H9 (cell line): ENCODE results near the gene PAX9. TPM values are rescaled to one million over a fixed set of nuclear protein-coding genes. Genes with fewer than 3 reads are reported as not detected.
A peak's percentile ranks its signal among the peaks of the same experiment; 100 is the strongest.

Experiments used
- DNase-seq: peaks from one replicate; pipeline ENCODE4 v3.0.0-alpha.2; 2017
- H2AFZ ChIP-seq: one replicate; pipeline ENCODE4 v1.6.1; 2013; ENCODE audit warnings: mild to moderate bottlenecking, low read length, control low read depth, moderate library complexity
- H2AK5ac ChIP-seq: 2 replicates; pipeline ENCODE4 v1.6.1; 2013; ENCODE audit warnings: low read length, control low read depth, mixed read lengths; ENCODE audit not compliant: insufficient read length
- H2BK120ac ChIP-seq: one replicate; pipeline ENCODE4 v1.6.1; 2013; ENCODE audit warnings: low read depth, mild to moderate bottlenecking, low read length, control low read depth, inconsistent platforms; ENCODE audit not compliant: poor library complexity, severe bottlenecking
- H2BK12ac ChIP-seq: 2 replicates; pipeline ENCODE4 v1.6.1; 2013; ENCODE audit warnings: low read length, control low read depth, mixed read lengths, low read depth; ENCODE audit not compliant: insufficient read length
- H2BK15ac ChIP-seq: 2 replicates; pipeline ENCODE4 v1.6.1; 2013; ENCODE audit warnings: low read depth, low read length, control low read depth
- H2BK20ac ChIP-seq: one replicate; pipeline ENCODE4 v1.6.1; 2013; ENCODE audit warnings: low read depth, mild to moderate bottlenecking, low read length, control low read depth, inconsistent platforms; ENCODE audit not compliant: poor library complexity, severe bottlenecking
- H2BK5ac ChIP-seq: 2 replicates; pipeline ENCODE4 v1.6.1; 2013; ENCODE audit warnings: low read length, control low read depth, mixed read lengths; ENCODE audit not compliant: insufficient read length
- H3K14ac ChIP-seq: 2 replicates; pipeline ENCODE4 v1.6.1; 2013; ENCODE audit warnings: low read length, control low read depth; ENCODE audit not compliant: insufficient read depth
- H3K18ac ChIP-seq: 2 replicates; pipeline ENCODE4 v1.6.1; 2013; ENCODE audit warnings: low read depth, mild to moderate bottlenecking, mixed read lengths, low read length, control low read depth; ENCODE audit not compliant: insufficient read length
- H3K23ac ChIP-seq: 2 replicates; pipeline ENCODE4 v1.6.1; 2013; ENCODE audit warnings: low read length, control low read depth, mixed read lengths, low read depth; ENCODE audit not compliant: insufficient read length
- H3K23me2 ChIP-seq: 2 replicates; pipeline ENCODE4 v1.6.1; 2013; ENCODE audit warnings: low read depth, mild to moderate bottlenecking, mixed read lengths, low read length, control low read depth; ENCODE audit not compliant: insufficient read length, poor library complexity, severe bottlenecking
- H3K27ac ChIP-seq: 2 replicates; pipeline ENCODE4 v1.5.1; 2013; ENCODE audit warnings: low read length, control low read depth, mixed read lengths, low read depth; ENCODE audit not compliant: insufficient read length
- H3K27me3 ChIP-seq: 2 replicates; pipeline ENCODE4 v1.6.1; 2013; ENCODE audit warnings: low read length, control low read depth, inconsistent platforms; ENCODE audit not compliant: insufficient read depth
- H3K4ac ChIP-seq: 2 replicates; pipeline ENCODE4 v1.6.1; 2013; ENCODE audit warnings: low read depth, mild to moderate bottlenecking, control low read depth, inconsistent platforms, low read length, moderate library complexity
- H3K4me1 ChIP-seq: 2 replicates; pipeline ENCODE4 v1.6.1; 2013; ENCODE audit warnings: low read length, control low read depth, inconsistent platforms; ENCODE audit not compliant: insufficient read depth
- H3K4me2 ChIP-seq: 2 replicates; pipeline ENCODE4 v1.6.1; 2013; ENCODE audit warnings: low read length, control low read depth, mixed read lengths; ENCODE audit not compliant: insufficient read length, insufficient read depth
- H3K56ac ChIP-seq: 2 replicates; pipeline ENCODE4 v1.6.1; 2013; ENCODE audit warnings: low read depth, mild to moderate bottlenecking, mixed read lengths, low read length, control low read depth; ENCODE audit not compliant: insufficient read length
- H3K79me1 ChIP-seq: 2 replicates; pipeline ENCODE4 v1.6.1; 2013; ENCODE audit warnings: low read depth, mild to moderate bottlenecking, moderate library complexity, low read length, control low read depth, inconsistent platforms; ENCODE audit not compliant: insufficient read depth, poor library complexity, severe bottlenecking
- H3K79me2 ChIP-seq: 2 replicates; pipeline ENCODE4 v1.6.1; 2013; ENCODE audit warnings: low read length, control low read depth, inconsistent platforms; ENCODE audit not compliant: insufficient read depth
- H3K9ac ChIP-seq: 2 replicates; pipeline ENCODE4 v1.6.1; 2013; ENCODE audit warnings: low read length, control low read depth, mixed read lengths; ENCODE audit not compliant: insufficient read length; ENCODE audit errors: extremely low read depth
- H3K9me3 ChIP-seq: one replicate; pipeline ENCODE4 v1.6.1; 2013; ENCODE audit warnings: low read depth, low read length, inconsistent platforms; ENCODE audit not compliant: control insufficient read depth
- H3T11ph ChIP-seq: one replicate; pipeline ENCODE4 v1.6.1; 2013; ENCODE audit warnings: mild to moderate bottlenecking, low read length, control low read depth, inconsistent platforms
- H4K20me1 ChIP-seq: one replicate; pipeline ENCODE4 v1.6.1; 2013; ENCODE audit not compliant: control insufficient read depth, insufficient read length, insufficient read depth
- H4K5ac ChIP-seq: 2 replicates; pipeline ENCODE4 v1.6.1; 2013; ENCODE audit warnings: low read depth, mild to moderate bottlenecking, mixed read lengths, low read length, control low read depth; ENCODE audit not compliant: insufficient read length
- H4K8ac ChIP-seq: replicated peaks from 2 replicates; pipeline ENCODE4 v1.6.1; 2013; ENCODE audit warnings: low read length, control low read depth, mixed read lengths, low read depth; ENCODE audit not compliant: insufficient read length
- H4K91ac ChIP-seq: 2 replicates; pipeline ENCODE4 v1.6.1; 2013; ENCODE audit warnings: low read depth, mild to moderate bottlenecking, moderate library complexity, mixed read lengths, low read length, control low read depth; ENCODE audit not compliant: insufficient read length
- H3K27ac Mint-ChIP-seq, 3 experiments: 2 replicates in 2 of 3; 3 replicates in 1 of 3; pipeline ENCODE4 v1.8.0; 2020 to 2021; ENCODE audit warnings: mixed read lengths in 3 of 3, mild to moderate bottlenecking in 1 of 3, moderate library complexity in 1 of 3
- H3K27me3 Mint-ChIP-seq: 2 replicates; pipeline ENCODE4 v1.8.0; 2021; ENCODE audit warnings: low read depth, mild to moderate bottlenecking, moderate library complexity, mixed read lengths
- H3K36me3 Mint-ChIP-seq, 3 experiments: 2 replicates in 2 of 3; 3 replicates in 1 of 3; pipeline ENCODE4 v1.8.0; 2020 to 2021; ENCODE audit warnings: low read depth in 3 of 3, mixed read lengths in 3 of 3; ENCODE audit not compliant: insufficient read depth in 1 of 3
- H3K4me1 Mint-ChIP-seq, 2 experiments: 2 replicates each; pipeline ENCODE4 v1.8.0; 2020; ENCODE audit warnings: mixed read lengths in 2 of 2
- H3K4me3 Mint-ChIP-seq, 2 experiments: 2 replicates in 1 of 2; 3 replicates in 1 of 2; pipeline ENCODE4 v1.8.0; 2020 to 2021; ENCODE audit warnings: mild to moderate bottlenecking in 2 of 2, mixed read lengths in 2 of 2, moderate library complexity in 1 of 2
- H3K9me3 Mint-ChIP-seq, 2 experiments: 2 replicates in 1 of 2; 3 replicates in 1 of 2; pipeline ENCODE4 v1.8.0; 2020; ENCODE audit warnings: mild to moderate bottlenecking in 2 of 2, mixed read lengths in 2 of 2, moderate library complexity in 1 of 2
- CTCF ChIP-seq: fragments of 200-600 bp; sonication (generic); conservative IDR thresholded peaks from 3 replicates; pipeline ENCODE4 v1.8.0; 2021; ENCODE audit warnings: antibody characterized with exemption, mild to moderate bottlenecking
- WGBS: extraction: QIAGEN DNeasy Blood & Tissue Kit; methylation state at CpG from one replicate; pipeline ENCODE4 v1.1.7; 2013; ENCODE audit warnings: missing lambda C conversion rate, low lambda C conversion rate, mixed read lengths; ENCODE audit not compliant: insufficient read length; ENCODE audit errors: extremely low coverage; 5-methylcytosine and 5-hydroxymethylcytosine counted together
- total RNA-seq: library from RNA; stranded (reverse); gene quantifications from 2 replicates; pipeline ENCODE4 v1.2.1, GENCODE V29; 2021

Gene PAX9
- total RNA-seq, 1 experiment from 2014 or later, result not detected

DNA sequence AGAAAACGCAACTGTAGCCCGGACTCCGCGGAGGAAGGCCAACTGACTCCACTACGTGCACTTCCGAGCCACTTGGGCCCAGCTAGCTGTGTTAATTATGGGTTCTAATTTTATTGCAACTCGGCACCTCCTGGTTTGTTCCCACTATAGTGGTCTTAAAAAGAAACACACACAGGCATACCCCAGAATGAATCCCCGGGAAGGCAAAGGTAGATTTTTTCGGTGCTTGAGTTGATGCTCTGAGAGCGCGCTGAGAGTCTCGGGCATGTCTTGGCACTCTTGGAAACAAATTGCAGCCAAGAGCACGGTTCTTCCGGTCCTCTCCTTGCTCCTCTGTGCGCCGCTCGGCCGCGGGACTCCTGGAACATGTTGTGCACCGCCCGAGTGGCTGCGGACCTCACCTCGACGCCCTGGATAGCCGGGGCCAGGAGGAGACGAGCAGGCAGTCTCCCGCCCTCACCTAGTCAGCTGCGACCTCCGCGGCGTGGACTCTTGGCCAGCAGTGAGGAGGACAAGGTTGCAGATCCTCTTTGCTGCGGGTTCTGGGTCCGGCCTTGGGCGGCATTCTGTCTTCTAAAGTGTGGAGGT is 6.8 kb upstream of the PAX9 start:
- H3K27me3 ChIP-seq, result peaks cover 97% of the 10 kb centered on the region
- H3K4me3 Mint-ChIP-seq, result peak overlapping the region in 1 of 2 experiments; percentile 27; a peak in 2 of 5 replicates
- peak; percentile 45 for DNase-seq

More for the DNA sequence above, 6.8 kb upstream of the PAX9 start:
- H2AK5ac ChIP-seq, result no peak overlapping the region
- H3K79me2 ChIP-seq, result no peaks in the 10 kb centered on the region
- no peak overlapping the region for H4K91ac ChIP-seq
- no peak overlapping the region for H3K23ac ChIP-seq
- no peak overlapping the region for H4K5ac ChIP-seq
- H3K4me1 Mint-ChIP-seq, result peaks cover 9 to 38% of the 10 kb centered on the region in 2 experiments
- H3K79me1 ChIP-seq, result no peaks in the 10 kb centered on the region
- H2AFZ ChIP-seq, result no peak overlapping the region
- no CpG with 5 or more reads among the region's 34 CpGs for WGBS
- H3K4ac ChIP-seq, result no peak overlapping the region
- no peak overlapping the region for H3T11ph ChIP-seq
- no peaks in the 10 kb centered on the region for H3K4me1 ChIP-seq
- no peak overlapping the region; the same call in 1 of the 2 replicates for H3K14ac ChIP-seq
- H3K27ac Mint-ChIP-seq, result no peak overlapping the region
- H2BK15ac ChIP-seq, result no peak overlapping the region
- no peak overlapping the region for H2BK20ac ChIP-seq
- H3K27me3 Mint-ChIP-seq, result peaks cover 100% of the 10 kb centered on the region
- no peaks in the 10 kb centered on the region for H4K20me1 ChIP-seq
- no peak overlapping the region for H3K9ac ChIP-seq
- H3K9me3 Mint-ChIP-seq, result peaks cover 0 to 10% of the 10 kb centered on the region in 2 experiments; a peak in 2 of 5 replicates
- H2BK5ac ChIP-seq, result no peak overlapping the region
- no peak overlapping the region for H3K56ac ChIP-seq
- TF ChIP-seq CTCF, result no peak
- no peak overlapping the region for H4K8ac ChIP-seq
- no peaks in the 10 kb centered on the region; a peak in 2 of 7 replicates for H3K36me3 Mint-ChIP-seq
- H3K9me3 ChIP-seq, result no peaks in the 10 kb centered on the region
- H3K27ac ChIP-seq, result no peak overlapping the region
- no peaks in the 10 kb centered on the region for H3K23me2 ChIP-seq
- no peak overlapping the region for H3K4me2 ChIP-seq
- H2BK12ac ChIP-seq, result no peak overlapping the region
- H3K18ac ChIP-seq, result no peak overlapping the region
- H2BK120ac ChIP-seq, result no peak overlapping the region
